Measurements from ENCODE around the gene SLC52A3. TPM values are rescaled to one million over a fixed set of nuclear protein-coding genes. Genes with fewer than 3 reads are reported as not detected.

The SLC52A3 gene
- total RNA-seq, 2 donors from 2014 or later, result not detected

DNA sequence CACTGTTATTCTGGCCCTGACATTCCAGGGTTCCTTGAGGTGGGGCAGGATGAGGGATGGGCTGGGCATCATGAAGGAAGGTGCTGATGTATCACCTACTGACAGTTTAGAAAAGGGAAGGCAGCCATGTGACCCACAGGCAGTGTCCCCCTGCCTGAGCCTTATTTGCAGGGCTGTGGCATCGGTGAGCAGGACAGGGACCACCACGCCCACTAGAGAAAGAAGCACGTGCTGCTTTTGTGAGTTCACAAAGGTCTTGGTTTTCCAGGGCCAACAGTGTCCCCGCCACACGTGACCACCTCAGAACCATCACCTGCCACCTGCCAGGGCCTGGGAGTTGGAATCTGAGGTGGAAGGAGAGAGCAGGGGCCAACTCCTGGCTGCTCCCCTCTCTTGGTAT, 49.2 kb downstream of the SLC52A3 start:
- ATAC-seq (replicated peaks in 1 of 2) (no peak), DNase-seq (no peak)
- H3K4me1 Mint-ChIP-seq (ENCODE audit: low read depth), result no peaks in the 10 kb centered on the region
- no peak overlapping the region for H3K27ac Mint-ChIP-seq
- H3K9me3 Mint-ChIP-seq, result no peaks in the 10 kb centered on the region
- H3K27me3 Mint-ChIP-seq (ENCODE audit: low read depth), result peaks cover 29% of the 10 kb centered on the region
- no peaks in the 10 kb centered on the region for H3K36me3 Mint-ChIP-seq (ENCODE audit: insufficient read depth in 2 of 2)
- no peak overlapping the region for H3K4me3 Mint-ChIP-seq

DNA sequence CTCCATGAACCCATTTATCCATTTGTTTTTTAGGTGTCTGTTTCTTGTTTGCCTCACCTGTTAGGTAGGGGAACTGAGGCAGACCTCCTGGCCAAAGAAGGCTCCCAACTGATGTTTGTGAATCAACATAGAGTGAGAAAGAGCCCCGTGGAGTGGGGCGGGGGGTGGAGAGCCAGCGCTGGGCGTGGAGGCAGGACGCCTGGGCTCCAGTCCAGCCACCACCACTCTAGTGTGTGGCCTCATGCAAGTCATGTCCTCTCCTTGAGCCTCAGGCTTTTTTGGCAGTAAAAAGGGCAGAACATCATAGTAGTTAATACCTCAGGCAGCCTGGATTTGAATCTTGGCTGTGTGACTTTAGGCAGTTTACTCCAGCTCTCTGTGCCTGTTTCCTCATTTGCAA, 50.5 kb downstream of the SLC52A3 start:
- H3K36me3 Mint-ChIP-seq (ENCODE audit: insufficient read depth in 2 of 2), result peaks cover 0 to 3% of the 10 kb centered on the region in 2 donors
- DNase-seq, result no peak
- H3K27ac Mint-ChIP-seq, result no peak overlapping the region
- H3K27me3 Mint-ChIP-seq (ENCODE audit: low read depth), result peaks cover 24% of the 10 kb centered on the region
- no peaks in the 10 kb centered on the region for H3K4me1 Mint-ChIP-seq (ENCODE audit: low read depth)
- ATAC-seq (replicated peaks in 1 of 2), result no peak
- peaks cover 0 to 2% of the 10 kb centered on the region in 2 donors for H3K9me3 Mint-ChIP-seq
- H3K4me3 Mint-ChIP-seq, result no peak overlapping the region

DNA sequence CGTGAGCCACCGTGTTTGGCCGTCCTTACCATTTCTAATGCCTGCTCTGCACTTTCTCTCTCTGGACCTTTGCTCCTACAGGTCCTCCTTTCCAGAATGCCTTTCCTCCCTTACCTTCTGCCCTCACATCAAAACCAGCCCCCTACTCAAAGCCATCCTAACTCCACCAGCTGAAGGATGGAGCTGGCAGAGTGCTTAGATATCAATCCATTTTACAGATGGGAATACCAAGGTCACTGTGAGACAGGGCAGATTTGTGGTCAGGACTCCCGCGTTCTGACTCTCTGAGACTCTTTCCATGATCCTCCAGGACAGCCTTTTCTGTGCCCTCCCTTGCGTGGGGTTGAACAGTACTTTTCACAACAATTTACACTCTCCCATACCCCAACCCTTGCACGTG, 51.0 kb downstream of the SLC52A3 start:
- no peak for DNase-seq
- no peak overlapping the region for H3K4me3 Mint-ChIP-seq
- H3K4me1 Mint-ChIP-seq (ENCODE audit: low read depth), result no peaks in the 10 kb centered on the region
- H3K9me3 Mint-ChIP-seq, result peaks cover 0 to 2% of the 10 kb centered on the region in 2 donors
- ATAC-seq (replicated peaks in 1 of 2), result no peak
- H3K27me3 Mint-ChIP-seq (ENCODE audit: low read depth), result peaks cover 28% of the 10 kb centered on the region
- H3K27ac Mint-ChIP-seq, result no peak overlapping the region
- H3K36me3 Mint-ChIP-seq (ENCODE audit: insufficient read depth in 2 of 2), result peaks cover 0 to 3% of the 10 kb centered on the region in 2 donors

DNA sequence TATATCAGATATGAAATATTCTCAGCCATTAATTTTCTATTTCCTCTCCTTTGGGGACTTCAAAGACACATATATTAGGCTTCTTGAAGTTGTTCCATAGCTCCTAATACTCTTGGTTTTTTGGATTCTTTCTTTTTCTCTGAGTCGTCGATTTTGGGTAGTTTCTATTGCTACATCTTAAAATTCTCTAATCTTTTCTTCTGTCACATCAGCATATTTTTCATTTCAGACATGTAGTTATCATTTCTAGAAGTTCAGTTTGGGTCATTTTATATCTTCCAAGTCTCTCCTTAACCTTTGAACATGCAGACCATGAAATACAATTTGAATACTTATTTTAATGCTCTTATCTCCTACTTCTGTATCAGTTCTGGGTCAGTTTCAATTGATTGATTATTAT, 53.8 kb downstream of the SLC52A3 start:
- DNase-seq, result no peak
- H3K4me1 Mint-ChIP-seq (ENCODE audit: low read depth), result no peaks in the 10 kb centered on the region
- no peak overlapping the region for H3K4me3 Mint-ChIP-seq
- H3K27me3 Mint-ChIP-seq (ENCODE audit: low read depth), result peaks cover 43% of the 10 kb centered on the region
- no peak for ATAC-seq (replicated peaks in 1 of 2)
- H3K36me3 Mint-ChIP-seq (ENCODE audit: insufficient read depth in 2 of 2), result peaks cover under 1 to 3% of the 10 kb centered on the region in 2 donors
- no peak overlapping the region for H3K27ac Mint-ChIP-seq
- H3K9me3 Mint-ChIP-seq, result peaks cover 0 to 2% of the 10 kb centered on the region in 2 donors

DNA sequence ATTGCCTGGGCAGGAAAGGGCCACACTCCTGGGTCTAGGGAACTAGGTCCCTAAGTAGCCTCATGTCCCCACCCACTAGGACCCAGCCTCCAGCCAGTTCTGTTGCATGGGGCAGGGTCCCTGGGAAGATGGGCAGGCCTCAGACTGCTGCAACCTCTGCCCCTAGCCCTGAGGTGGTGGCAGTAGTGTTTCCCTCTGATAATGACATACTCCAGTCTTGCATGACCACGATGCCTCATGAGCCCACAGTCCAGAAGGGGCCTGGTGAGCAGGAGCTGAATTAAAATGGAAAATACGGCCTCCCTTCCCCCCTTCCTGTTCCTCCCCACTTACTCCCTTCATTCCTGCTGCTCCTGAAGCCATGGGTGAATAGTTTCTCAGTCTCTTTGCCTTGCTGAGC, 56.7 kb downstream of the SLC52A3 start:
- Mint-ChIP-seq H3K4me1 (ENCODE audit: low read depth) (no peaks in the 10 kb centered on the region), H3K9me3 (peaks cover 2 to 7% of the 10 kb centered on the region in 2 donors), H3K36me3 (ENCODE audit: insufficient read depth in 2 of 2) (peaks cover 3 to 6% of the 10 kb centered on the region in 2 donors), H3K27me3 (ENCODE audit: low read depth) (peaks cover 51% of the 10 kb centered on the region), H3K4me3 (no peak overlapping the region), H3K27ac (no peak overlapping the region)
- DNase-seq (no peak), ATAC-seq (replicated peaks in 1 of 2) (no peak)

DNA sequence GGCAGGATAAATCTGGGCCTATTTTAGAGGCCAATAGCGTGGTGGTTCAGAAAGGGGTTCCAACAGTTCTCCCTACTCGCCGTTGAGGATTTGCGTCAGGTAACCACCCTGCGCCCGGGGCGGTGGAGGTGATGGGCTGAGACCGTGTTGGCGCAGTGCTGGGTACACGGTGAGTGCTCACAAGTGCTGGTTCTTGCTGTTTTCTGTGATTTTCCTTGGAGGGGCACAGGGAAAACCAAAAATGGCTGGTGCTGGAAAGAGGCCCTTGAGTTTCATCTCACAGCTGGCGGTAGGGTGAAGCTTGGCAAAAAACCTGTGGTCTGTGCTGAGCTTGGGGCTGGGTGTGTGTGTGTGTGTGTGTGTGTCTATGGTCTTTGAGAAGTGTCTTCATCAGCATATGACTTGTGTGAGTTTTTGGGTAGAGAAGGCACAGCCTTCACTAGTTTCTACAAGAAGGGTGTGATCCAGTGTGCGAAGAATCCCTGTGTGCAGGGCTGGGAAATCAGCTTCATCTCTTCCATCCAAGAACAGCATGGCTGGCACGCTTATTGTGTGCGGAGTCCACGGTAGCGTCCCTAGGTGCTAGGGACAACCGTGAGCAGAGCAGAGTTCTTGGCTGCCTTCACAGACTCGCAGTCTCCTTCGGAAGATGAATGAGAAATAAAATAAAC, 57.4 kb downstream of the SLC52A3 start:
- Mint-ChIP-seq H3K9me3 (peaks cover 2 to 7% of the 10 kb centered on the region in 2 donors), H3K36me3 (ENCODE audit: insufficient read depth in 2 of 2) (peaks cover 3 to 6% of the 10 kb centered on the region in 2 donors), H3K4me3 (no peak overlapping the region), H3K27ac (no peak overlapping the region), H3K27me3 (ENCODE audit: low read depth) (peaks cover 51% of the 10 kb centered on the region), H3K4me1 (ENCODE audit: low read depth) (no peaks in the 10 kb centered on the region)
- DNase-seq, result no peak
- ATAC-seq (replicated peaks in 1 of 2), result no peak

Other genes with a start within 250 kb of the SLC52A3 start
- 100 to 1,000 TPM; 168 to 184 TPM for gene CSNK2A1, start 224.7 kb downstream of the SLC52A3 start, total RNA-seq
- gene TCF15, start 158.2 kb downstream of the SLC52A3 start, total RNA-seq, result not detected
- gene SRXN1, start 115.3 kb downstream of the SLC52A3 start, total RNA-seq, result 1 to 10 TPM; 5.6 to 9.7 TPM
- gene SCRT2, start 92.7 kb downstream of the SLC52A3 start, total RNA-seq, result not detected
- gene FAM110A, start 65.2 kb upstream of the SLC52A3 start, total RNA-seq, result 10 to 100 TPM; 21.1 to 24.5 TPM
- not detected for gene ANGPT4, start 147.8 kb upstream of the SLC52A3 start, total RNA-seq
- gene RSPO4, start 233.8 kb upstream of the SLC52A3 start, total RNA-seq, result under 1 TPM in 1 of 2 donors, not detected in 1; 0.12 TPM